Cardiac muscle cell (in vitro differentiated cells and primary cell): ENCODE data around the gene ELAC1. TPM values are rescaled to one million over a fixed set of nuclear protein-coding genes. Genes with fewer than 3 reads are reported as not detected.
A peak's percentile ranks its signal among the peaks of the same experiment; 100 is the strongest.
"Not testable (repeated sequence)": the region's sequence is repeated elsewhere in the genome, so short reads cannot be mapped to it uniquely, and the experiment has no call there.

Experiments used
- DNase-seq, 2 donors: peaks; one replicate each; pipeline versions ENCODE4 v3.0.0 to v3.0.0-alpha.2; 2010 to 2017; ENCODE audit warnings: low read depth in 1 of 2, low spot score in 1 of 2
- H3K27ac ChIP-seq: fragments of 200-600 bp; sonication (generic); 2 replicates; pipeline ENCODE4 v1.5.1; 2016
- H3K27me3 ChIP-seq: fragments of 200-600 bp; sonication (generic); 2 replicates; pipeline ENCODE4 v1.6.0; 2016; ENCODE audit warnings: control low read depth
- H3K36me3 ChIP-seq: fragments of 200-600 bp; sonication (generic); 2 replicates; pipeline ENCODE4 v1.5.1; 2016; ENCODE audit warnings: control low read depth
- H3K4me1 ChIP-seq: fragments of 200-600 bp; sonication (generic); 2 replicates; pipeline ENCODE4 v1.8.1; 2017; ENCODE audit warnings: low read depth, mild to moderate bottlenecking, mixed run types
- H3K4me3 ChIP-seq: fragments of 200-600 bp; sonication (generic); 2 replicates; pipeline ENCODE4 v1.5.1; 2016; ENCODE audit warnings: mild to moderate bottlenecking
- H3K9me3 ChIP-seq: fragments of 200-600 bp; sonication (generic); 2 replicates; pipeline ENCODE4 v1.5.1; 2017; ENCODE audit warnings: low read depth, mild to moderate bottlenecking, control low read depth
- CTCF ChIP-seq: IDR thresholded peaks from 2 replicates; pipeline ENCODE4 v1.5.1; 2012; ENCODE audit warnings: low read depth, mild to moderate bottlenecking, low read length
- polyA plus RNA-seq: library from polyadenylated mRNA; unstranded; fragments of >200 nt; fragmentation: Nextera tagmentation; extraction: Ambion mirVana; gene quantifications from 2 replicates; pipeline ENCODE4 v1.2.1, GENCODE V29; 2016
- total RNA-seq: library from RNA; depleted of rRNA; stranded (reverse); fragments of >200 nt; gene quantifications from 2 replicates; pipeline ENCODE4 v1.2.3, GENCODE V29; 2016

The ELAC1 gene
- total and polyA plus RNA-seq, 2 experiments from 2014 or later = 5.6 to 12.1 TPM

GRCh38 chr18:50955253-50955652, 12.6 kb upstream of the ELAC1 start:
- no peak for DNase-seq
- Histone ChIP-seq H3K27ac (no peak overlapping the region), H3K36me3 (no peaks in the 10 kb centered on the region), H3K9me3 (no peaks in the 10 kb centered on the region), H3K27me3 (no peaks in the 10 kb centered on the region), H3K4me3 (no peak overlapping the region), H3K4me1 (no peaks in the 10 kb centered on the region)
- TF ChIP-seq CTCF = no peak

GRCh38 chr18:50956116-50956515, 11.7 kb upstream of the ELAC1 start:
- DNase-seq = no peak
- Histone ChIP-seq H3K9me3 (no peaks in the 10 kb centered on the region), H3K27me3 (no peaks in the 10 kb centered on the region), H3K36me3 (no peaks in the 10 kb centered on the region), H3K4me3 (no peak overlapping the region), H3K4me1 (no peaks in the 10 kb centered on the region), H3K27ac (no peak overlapping the region)
- no peak for TF ChIP-seq CTCF

GRCh38 chr18:50961974-50962373, 5.9 kb upstream of the ELAC1 start:
- no peak for DNase-seq
- Histone ChIP-seq H3K4me1 (no peaks in the 10 kb centered on the region), H3K9me3 (no peaks in the 10 kb centered on the region), H3K4me3 (no peak overlapping the region), H3K36me3 (no peaks in the 10 kb centered on the region), H3K27me3 (no peaks in the 10 kb centered on the region), H3K27ac (no peak overlapping the region)
- TF ChIP-seq CTCF = no peak

GRCh38 chr18:50969448-50969847, 1.6 kb downstream of the ELAC1 start:
- no peak for TF ChIP-seq CTCF
- no peak for DNase-seq
- H3K9me3 ChIP-seq = no peaks in the 10 kb centered on the region
- H3K27me3 ChIP-seq = no peaks in the 10 kb centered on the region
- H3K4me3 ChIP-seq = no peak overlapping the region
- peaks cover under 1% of the 10 kb centered on the region for H3K36me3 ChIP-seq
- H3K4me1 ChIP-seq = peaks cover 12% of the 10 kb centered on the region
- peak overlapping the region; percentile 98 for H3K27ac ChIP-seq

- DNase-seq = no peak
- Histone ChIP-seq H3K4me3 (no peak overlapping the region), H3K36me3 (peaks cover 6% of the 10 kb centered on the region), H3K27ac (peak overlapping the region; percentile 26), H3K9me3 (no peaks in the 10 kb centered on the region), H3K27me3 (no peaks in the 10 kb centered on the region), H3K4me1 (peaks cover 12% of the 10 kb centered on the region)
- TF ChIP-seq CTCF = no peak
Observed at GRCh38 chr18:50970006-50970405, 2.2 kb downstream of the ELAC1 start.

- not testable (repeated sequence) for H3K27ac ChIP-seq, H3K27me3 ChIP-seq, DNase-seq, H3K9me3 ChIP-seq, H3K4me3 ChIP-seq
- Histone ChIP-seq H3K36me3 (peaks cover 21% of the 10 kb centered on the region), H3K4me1 (peaks cover 12% of the 10 kb centered on the region)
Observed at GRCh38 chr18:50972404-50972803, 4.6 kb downstream of the ELAC1 start.
